ENCODE measurements around the gene LAG3.

DNA sequence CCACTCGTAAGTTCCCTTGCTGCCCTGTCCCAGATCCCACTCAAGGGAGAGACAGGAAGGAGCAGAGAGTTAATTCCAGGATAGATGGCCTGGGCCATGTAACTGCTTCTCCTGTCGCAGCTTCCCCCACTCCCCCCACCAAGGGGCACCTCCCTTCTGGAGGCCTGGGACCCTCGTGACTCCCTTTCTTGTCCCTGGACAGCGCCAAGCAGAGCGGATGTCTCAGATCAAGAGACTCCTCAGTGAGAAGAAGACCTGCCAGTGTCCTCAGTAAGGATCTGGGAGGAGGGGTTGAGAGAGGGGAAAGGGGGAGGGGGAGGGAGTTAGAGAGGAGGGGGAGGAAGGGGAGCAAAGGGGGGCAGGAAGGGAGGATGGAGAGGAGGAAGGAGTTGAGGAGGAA, 46.3 kb downstream of the LAG3 start:
- TF ChIP-seq, protein P1, sequence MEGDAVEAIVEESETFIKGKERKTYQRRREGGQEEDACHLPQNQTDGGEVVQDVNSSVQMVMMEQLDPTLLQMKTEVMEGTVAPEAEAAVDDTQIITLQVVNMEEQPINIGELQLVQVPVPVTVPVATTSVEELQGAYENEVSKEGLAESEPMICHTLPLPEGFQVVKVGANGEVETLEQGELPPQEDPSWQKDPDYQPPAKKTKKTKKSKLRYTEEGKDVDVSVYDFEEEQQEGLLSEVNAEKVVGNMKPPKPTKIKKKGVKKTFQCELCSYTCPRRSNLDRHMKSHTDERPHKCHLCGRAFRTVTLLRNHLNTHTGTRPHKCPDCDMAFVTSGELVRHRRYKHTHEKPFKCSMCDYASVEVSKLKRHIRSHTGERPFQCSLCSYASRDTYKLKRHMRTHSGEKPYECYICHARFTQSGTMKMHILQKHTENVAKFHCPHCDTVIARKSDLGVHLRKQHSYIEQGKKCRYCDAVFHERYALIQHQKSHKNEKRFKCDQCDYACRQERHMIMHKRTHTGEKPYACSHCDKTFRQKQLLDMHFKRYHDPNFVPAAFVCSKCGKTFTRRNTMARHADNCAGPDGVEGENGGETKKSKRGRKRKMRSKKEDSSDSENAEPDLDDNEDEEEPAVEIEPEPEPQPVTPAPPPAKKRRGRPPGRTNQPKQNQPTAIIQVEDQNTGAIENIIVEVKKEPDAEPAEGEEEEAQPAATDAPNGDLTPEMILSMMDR (conservative IDR thresholded peaks at IDR 0.05 in 1 of 2, IDR thresholded peaks at IDR 0.05 in 1 of 2; ENCODE audit: low read depth in 1 of 2, low read length in 2 of 2), result no peak
- TF ChIP-seq EZH2 (IDR thresholded peaks at IDR 0.05; ENCODE audit: low read length, missing control alignments), result no peak
